GM23248 (cell line): ENCODE results near the gene ALCAM. TPM values are rescaled to one million over a fixed set of nuclear protein-coding genes. Genes with fewer than 3 reads are reported as not detected.

ENCODE experiments used
- DNase-seq: peaks from one replicate; pipeline ENCODE4 v3.0.0-alpha.2; 2015
- H2AFZ ChIP-seq: fragments of 200-600 bp; sonication (generic); 2 replicates; pipeline ENCODE4 v1.6.1; 2016; ENCODE audit warnings: antibody characterized with exemption
- H3F3A ChIP-seq: fragments of 200-600 bp; sonication (generic); 2 replicates; pipeline ENCODE4 v1.6.1; 2016; ENCODE audit warnings: mild to moderate bottlenecking, antibody characterized with exemption, mixed run types; ENCODE audit not compliant: insufficient read depth
- H3K27ac ChIP-seq: fragments of 200-600 bp; sonication (generic); 2 replicates; pipeline ENCODE4 v1.5.1; 2016; ENCODE audit warnings: mild to moderate bottlenecking
- H3K27me3 ChIP-seq: fragments of 200-600 bp; sonication (generic); replicated peaks from 2 replicates; pipeline ENCODE4 v1.6.1; 2016; ENCODE audit warnings: mild to moderate bottlenecking; ENCODE audit not compliant: insufficient read depth
- H3K36me3 ChIP-seq: fragments of 200-600 bp; sonication (generic); 2 replicates; pipeline ENCODE4 v1.6.1; 2016; ENCODE audit warnings: low read depth, mild to moderate bottlenecking
- H3K4me1 ChIP-seq: fragments of 200-600 bp; sonication (generic); 2 replicates; pipeline ENCODE4 v1.6.1; 2016; ENCODE audit warnings: mild to moderate bottlenecking; ENCODE audit not compliant: insufficient read depth
- H3K4me2 ChIP-seq: fragments of 200-600 bp; sonication (generic); one replicate; pipeline ENCODE4 v1.6.1; 2016; ENCODE audit warnings: mild to moderate bottlenecking; ENCODE audit not compliant: unreplicated experiment
- H3K4me3 ChIP-seq: fragments of 200-600 bp; sonication (generic); 2 replicates; pipeline ENCODE4 v1.5.1; 2016; ENCODE audit warnings: mild to moderate bottlenecking
- H3K79me2 ChIP-seq: fragments of 200-600 bp; sonication (generic); 2 replicates; pipeline ENCODE4 v1.6.1; 2016; ENCODE audit warnings: mild to moderate bottlenecking; ENCODE audit not compliant: insufficient read depth
- H3K9ac ChIP-seq: fragments of 200-600 bp; sonication (generic); 2 replicates; pipeline ENCODE4 v1.6.1; 2016; ENCODE audit warnings: mild to moderate bottlenecking
- H3K9me2 ChIP-seq: fragments of 200-600 bp; sonication (generic); 2 replicates; pipeline ENCODE4 v1.6.1; 2016; ENCODE audit warnings: mixed run types, mild to moderate bottlenecking, moderate library complexity; ENCODE audit not compliant: insufficient read depth
- H3K9me3 ChIP-seq: fragments of 200-600 bp; sonication (generic); one replicate; pipeline ENCODE4 v1.6.1; 2017; ENCODE audit warnings: low read depth
- H4K20me1 ChIP-seq: fragments of 200-600 bp; sonication (generic); 2 replicates; pipeline ENCODE4 v1.6.0; 2016; ENCODE audit not compliant: insufficient read depth
- EZH2 ChIP-seq: fragments of 200-600 bp; sonication (generic); IDR thresholded peaks from 2 replicates; pipeline ENCODE4 v1.6.1; 2018; ENCODE audit warnings: antibody characterized with exemption, mild to moderate bottlenecking; ENCODE audit not compliant: insufficient read depth, poor library complexity, severe bottlenecking
- EZH2phosphoT487 ChIP-seq: fragments of 200-600 bp; sonication (generic); IDR thresholded peaks from 2 replicates; pipeline ENCODE4 v1.6.1; 2018; ENCODE audit warnings: antibody characterized with exemption, moderate library complexity, mild to moderate bottlenecking, low read depth; ENCODE audit not compliant: insufficient read depth
- WGBS, 2 experiments: methylation state at CpG; one replicate each; pipeline ENCODE4 v1.1.6; 2015 to 2017; ENCODE audit warnings: low lambda C conversion rate in 2 of 2, low coverage in 1 of 2; ENCODE audit errors: missing lambda C conversion rate in 2 of 2; 5-methylcytosine and 5-hydroxymethylcytosine counted together
- in situ Hi-C: fragments of 300-500 bp; cut with MboI; formaldehyde crosslinking; loops from 2 replicates; pipeline ENCODE4 v1.15.0; 2020
- polyA plus RNA-seq: library from polyadenylated mRNA; unstranded; fragments of >200 nt; fragmentation: Nextera tagmentation; extraction: Ambion mirVana; gene quantifications from 2 replicates; pipeline ENCODE4 v1.2.1, GENCODE V29; 2016
- total RNA-seq: library from RNA; depleted of rRNA; stranded (reverse); fragments of >200 nt; shearing (Covaris generic); gene quantifications from 2 replicates; pipeline ENCODE4 v1.2.3, GENCODE V29; 2014

Gene ALCAM
- total and polyA plus RNA-seq, 2 experiments from 2014 or later: 88.7 to 208 TPM

GRCh38 chr3:105527535-105527934 is 160.8 kb downstream of the ALCAM start:
- H3K27me3 ChIP-seq: no peaks in the 10 kb centered on the region
- 0 out of 2 replicates have a peak, but pooled peaks cover 6% of the 10 kb centered on the region for H3K79me2 ChIP-seq
- no peak overlapping the region for H3K9ac ChIP-seq
- no peak for TF ChIP-seq EZH2
- no peak for TF ChIP-seq EZH2phosphoT487
- no peaks in the 10 kb centered on the region for H3F3A ChIP-seq
- H2AFZ ChIP-seq: no peak overlapping the region
- H3K4me3 ChIP-seq: no peak overlapping the region
- H4K20me1 ChIP-seq: no peaks in the 10 kb centered on the region
- peaks cover 24% of the 10 kb centered on the region for H3K4me1 ChIP-seq
- H3K9me2 ChIP-seq: no peaks in the 10 kb centered on the region
- peaks cover 10% of the 10 kb centered on the region; the same call in 1 of the 2 replicates for H3K36me3 ChIP-seq
- no peak overlapping the region for H3K4me2 ChIP-seq
- H3K9me3 ChIP-seq: no peaks in the 10 kb centered on the region
- DNase-seq: no peak
- no peak overlapping the region for H3K27ac ChIP-seq
- in situ Hi-C loops: no loop called here

GRCh38 chr3:105527949-105528348 is 161.2 kb downstream of the ALCAM start:
- Histone ChIP-seq H3K4me1 (peaks cover 24% of the 10 kb centered on the region), H3K9ac (no peak overlapping the region), H3K4me2 (no peak overlapping the region), H3K27me3 (no peaks in the 10 kb centered on the region), H3K9me3 (no peaks in the 10 kb centered on the region), H4K20me1 (no peaks in the 10 kb centered on the region), H3K4me3 (no peak overlapping the region), H3K36me3 (peaks cover 14% of the 10 kb centered on the region; the same call in 1 of the 2 replicates), H3K27ac (no peak overlapping the region), H3K9me2 (no peaks in the 10 kb centered on the region), H3K79me2 (0 out of 2 replicates have a peak, but pooled peaks cover 6% of the 10 kb centered on the region), H2AFZ (no peak overlapping the region), H3F3A (no peaks in the 10 kb centered on the region)
- in situ Hi-C loops: no loop called here
- peak; percentile 38 for DNase-seq
- WGBS, 2 experiments: 47 to 53% methylated on average over 3 of the region's 3 CpGs
- TF ChIP-seq EZH2phosphoT487 (no peak), EZH2 (no peak)

DNA sequence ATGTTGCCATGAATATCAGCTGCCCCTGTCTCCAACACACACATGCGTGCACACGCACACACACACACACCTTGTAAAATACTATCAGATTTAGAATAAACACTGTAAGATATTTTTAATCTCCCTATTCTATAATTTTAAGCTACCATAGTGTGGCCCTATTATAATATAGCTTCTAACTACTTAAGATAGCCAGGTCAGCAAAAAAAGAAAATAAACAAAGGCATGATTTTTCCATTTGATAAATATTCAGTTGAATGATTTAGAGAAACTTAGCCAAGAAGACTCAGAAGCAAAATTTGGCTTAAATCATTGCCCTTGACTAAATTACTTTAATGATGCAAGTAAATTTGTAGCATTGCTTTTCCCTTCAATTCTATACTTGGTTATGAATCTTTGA is 162.2 kb downstream of the ALCAM start:
- H3K27ac ChIP-seq: no peak overlapping the region
- WGBS, 2 experiments: 96 to 99% methylated on average over 2 of the region's 2 CpGs
- H3K36me3 ChIP-seq: peaks cover 19% of the 10 kb centered on the region; the same call in 1 of the 2 replicates
- H2AFZ ChIP-seq: no peak overlapping the region
- H4K20me1 ChIP-seq: no peaks in the 10 kb centered on the region
- no peaks in the 10 kb centered on the region for H3K9me3 ChIP-seq
- TF ChIP-seq EZH2phosphoT487 (no peak), EZH2 (no peak)
- no peaks in the 10 kb centered on the region for H3F3A ChIP-seq
- H3K4me1 ChIP-seq: peaks cover 17% of the 10 kb centered on the region
- in situ Hi-C loops: no loop called here
- H3K9ac ChIP-seq: no peak overlapping the region
- H3K4me2 ChIP-seq: no peak overlapping the region
- 0 out of 2 replicates have a peak, but pooled peaks cover 3% of the 10 kb centered on the region for H3K79me2 ChIP-seq
- no peak overlapping the region for H3K4me3 ChIP-seq
- no peak for DNase-seq
- H3K27me3 ChIP-seq: no peaks in the 10 kb centered on the region
- H3K9me2 ChIP-seq: no peaks in the 10 kb centered on the region

- Histone ChIP-seq H3K79me2 (no peaks in the 10 kb centered on the region), H3K9ac (no peak overlapping the region), H4K20me1 (no peaks in the 10 kb centered on the region), H3K9me2 (no peaks in the 10 kb centered on the region), H3K4me2 (no peak overlapping the region), H3K9me3 (no peaks in the 10 kb centered on the region), H3F3A (no peaks in the 10 kb centered on the region), H3K4me3 (no peak overlapping the region), H3K27me3 (no peaks in the 10 kb centered on the region), H3K36me3 (peaks cover 19% of the 10 kb centered on the region; the same call in 1 of the 2 replicates), H2AFZ (no peak overlapping the region), H3K4me1 (peaks cover 17% of the 10 kb centered on the region), H3K27ac (no peak overlapping the region)
- WGBS, 2 experiments: 92 to 94% methylated on average over 1 of the region's 1 CpG
- no peak for TF ChIP-seq EZH2phosphoT487
- TF ChIP-seq EZH2: no peak
- in situ Hi-C loops: no loop called here
- no peak for DNase-seq
These were observed 162.7 kb downstream of the ALCAM start for GRCh38 chr3:105529456-105529855.

DNA sequence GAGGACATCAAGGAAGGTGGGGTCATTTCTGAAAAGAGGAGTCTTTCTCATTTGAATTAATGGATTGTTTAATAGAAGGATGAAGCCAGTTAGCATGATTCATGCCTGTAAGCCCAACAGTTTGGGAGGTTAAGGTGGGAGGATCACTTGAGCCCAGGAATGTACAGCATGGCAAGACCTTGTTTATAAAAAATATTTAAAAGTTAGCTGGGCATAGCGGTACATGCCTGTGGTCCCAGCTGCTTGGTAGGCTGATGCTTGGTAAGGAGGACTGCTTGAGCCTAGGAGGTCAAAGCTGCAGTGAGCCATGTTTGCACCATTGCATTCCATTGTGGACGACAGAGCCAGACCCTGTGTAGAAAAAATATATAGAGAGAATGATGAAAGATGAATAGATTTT is 165.5 kb downstream of the ALCAM start:
- Histone ChIP-seq H3K27ac (no peak overlapping the region), H3K79me2 (no peaks in the 10 kb centered on the region), H3K4me2 (no peak overlapping the region), H2AFZ (no peak overlapping the region), H3K4me1 (peaks cover 10% of the 10 kb centered on the region), H3K36me3 (peaks cover 23% of the 10 kb centered on the region; the same call in 1 of the 2 replicates), H3K27me3 (no peaks in the 10 kb centered on the region), H3K9me2 (no peaks in the 10 kb centered on the region), H3K4me3 (no peak overlapping the region), H3K9me3 (no peaks in the 10 kb centered on the region), H3K9ac (no peak overlapping the region), H4K20me1 (no peaks in the 10 kb centered on the region), H3F3A (peaks cover 8% of the 10 kb centered on the region)
- 96 to 100% methylated on average over 2 of the region's 2 CpGs for WGBS, 2 experiments
- in situ Hi-C loops: no loop called here
- no peak for DNase-seq
- no peak for TF ChIP-seq EZH2
- TF ChIP-seq EZH2phosphoT487: no peak
